ENCODE results near the gene IL32.

IL32 gene

DNA sequence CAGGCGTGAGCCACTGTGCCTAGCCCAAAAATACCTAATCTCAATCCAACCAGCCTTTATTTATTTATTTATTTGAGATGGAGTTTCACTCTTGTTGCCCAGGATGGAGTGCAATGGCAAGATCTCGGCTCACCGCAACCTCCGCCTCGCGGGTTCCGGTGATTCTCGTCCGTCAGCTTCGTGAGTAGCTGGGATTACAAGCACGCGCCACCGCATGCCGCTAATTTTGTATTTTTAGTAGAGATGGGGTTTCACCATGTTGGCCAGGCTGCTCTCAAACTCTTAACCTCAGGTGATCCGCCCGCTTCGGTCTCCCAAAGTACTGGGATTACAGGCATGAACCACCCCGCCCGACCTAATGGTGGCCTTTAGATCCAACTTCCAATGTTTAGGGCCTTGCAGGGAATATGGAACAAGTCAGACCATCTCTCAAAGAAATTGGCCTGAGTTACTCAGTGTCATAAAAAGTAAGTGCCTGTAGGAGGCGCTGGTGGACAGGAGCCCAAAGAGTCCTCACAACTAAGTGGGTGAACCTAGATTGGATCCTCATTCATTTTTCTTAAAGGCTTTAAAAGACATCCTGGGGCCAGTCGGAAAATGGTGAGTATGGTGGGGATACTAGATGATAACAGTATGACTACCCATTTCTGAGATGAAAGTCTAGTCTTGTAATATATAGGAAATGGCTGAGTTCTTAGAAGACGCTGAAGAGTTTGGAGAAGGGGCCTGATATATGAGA lies 29.0 kb downstream of the IL32 start:
- DNase-seq, result peak; percentile 19 to 43

DNA sequence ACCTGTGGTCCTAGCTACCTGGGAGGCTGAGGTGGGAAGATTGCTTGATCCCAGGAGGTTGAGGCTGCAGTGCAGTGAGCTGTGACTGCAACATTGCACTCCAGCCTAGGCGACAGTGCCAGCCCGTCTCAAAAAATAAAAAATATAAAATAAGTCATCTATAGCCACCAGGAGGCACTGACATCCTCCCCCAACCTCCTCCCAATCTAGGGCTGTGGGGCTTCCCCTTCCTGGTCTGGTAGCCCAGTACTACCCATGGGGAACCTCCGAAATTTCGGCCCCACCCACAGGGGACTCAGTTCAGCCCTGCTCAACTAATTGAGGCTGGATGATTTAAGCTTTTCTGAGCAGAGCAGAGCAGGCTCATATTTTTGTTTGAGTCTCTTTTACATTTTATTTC lies 30.4 kb downstream of the IL32 start:
- no peak for DNase-seq

DNA sequence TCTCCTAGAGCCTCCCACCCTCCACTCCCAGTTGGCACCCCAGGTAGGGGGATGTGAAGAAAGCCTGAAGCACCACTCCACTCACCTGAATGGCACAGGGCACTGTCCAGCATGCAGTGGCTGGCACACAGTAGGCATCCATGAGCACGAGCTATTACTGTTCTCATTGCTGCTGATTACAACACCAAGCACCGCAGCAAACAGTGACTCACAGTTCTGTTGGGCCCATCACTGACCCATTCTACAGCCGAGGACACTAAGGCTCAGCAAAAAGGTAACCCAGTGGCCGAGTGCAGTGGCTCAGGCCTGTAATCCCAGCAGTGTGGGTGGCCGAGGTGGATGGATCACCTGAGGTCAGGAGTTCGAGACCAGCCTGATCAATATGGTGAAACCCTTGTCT lies 30.9 kb downstream of the IL32 start:
- DNase-seq, result no peak

DNA sequence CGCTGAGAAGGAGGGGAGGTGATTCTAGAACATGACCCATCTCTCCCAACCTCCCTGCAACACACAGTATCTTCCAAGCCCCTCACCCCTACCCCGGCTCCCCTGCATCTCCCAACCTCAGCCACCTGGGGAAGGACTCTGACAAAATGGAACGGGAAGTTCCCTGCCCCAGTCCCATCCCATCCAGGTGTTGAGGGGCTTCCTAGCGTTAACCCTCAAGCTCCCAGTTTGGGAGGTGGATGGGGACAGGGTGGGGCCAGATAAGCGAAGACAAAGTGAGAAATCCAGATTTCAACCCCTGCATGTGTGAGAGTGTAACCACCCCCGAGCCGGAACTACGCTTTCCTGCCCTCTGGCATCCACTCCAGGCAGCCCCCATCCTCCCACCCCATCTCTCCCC lies 31.8 kb downstream of the IL32 start:
- no peak for DNase-seq

DNA sequence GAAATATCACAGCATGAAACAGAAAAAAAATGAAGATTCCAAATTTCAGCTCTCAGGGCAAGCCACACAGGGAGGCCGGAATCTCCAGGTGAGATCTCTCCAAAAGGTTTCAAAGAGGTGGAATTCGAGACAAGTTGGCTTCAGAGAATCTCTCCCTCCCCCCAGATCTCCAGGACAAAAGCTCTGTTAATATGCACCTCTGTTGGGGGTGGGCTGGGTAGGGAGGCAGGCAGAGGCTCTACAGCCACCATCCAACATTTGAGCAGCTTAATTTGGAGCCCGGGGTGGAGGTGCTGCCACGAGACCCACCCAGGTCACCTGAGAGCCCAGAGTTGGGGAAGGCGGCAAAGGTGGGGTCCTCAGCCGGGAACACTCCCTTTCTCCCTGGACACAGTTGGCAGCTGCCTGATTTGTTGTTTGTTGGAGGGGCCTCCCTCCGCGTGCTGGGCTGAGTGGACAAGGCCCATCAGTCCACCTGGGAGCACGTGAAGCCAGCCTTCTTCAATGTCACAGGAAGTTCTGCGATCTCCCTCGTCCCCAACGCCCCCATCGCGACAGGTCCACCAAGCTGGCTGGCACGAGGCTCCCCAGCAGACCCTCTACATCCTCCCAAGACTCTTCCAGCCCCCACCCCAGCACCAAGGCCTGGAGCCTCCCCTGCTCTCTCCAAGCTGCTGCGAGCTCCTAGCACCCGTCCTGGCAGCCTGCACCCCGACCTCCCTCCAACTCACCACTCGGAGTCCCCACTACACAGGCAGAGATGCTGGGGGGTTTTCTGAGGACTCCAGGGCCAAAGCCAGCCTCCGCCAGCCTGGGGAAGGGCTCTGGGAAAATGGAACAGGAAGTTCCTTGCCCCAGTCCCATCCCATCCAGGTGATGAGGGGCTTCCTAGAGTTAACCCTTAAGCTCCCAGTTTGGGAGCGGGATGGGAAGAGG lies 33.3 kb downstream of the IL32 start, which contains the start of gene ZSCAN10:
Gene ZSCAN10, minus strand, starts transcription at position 836 of the 936 bp plus-strand sequence. CDS start 6,357 bp downstream, outside the sequence.
- DNase-seq, result no peak

DNA sequence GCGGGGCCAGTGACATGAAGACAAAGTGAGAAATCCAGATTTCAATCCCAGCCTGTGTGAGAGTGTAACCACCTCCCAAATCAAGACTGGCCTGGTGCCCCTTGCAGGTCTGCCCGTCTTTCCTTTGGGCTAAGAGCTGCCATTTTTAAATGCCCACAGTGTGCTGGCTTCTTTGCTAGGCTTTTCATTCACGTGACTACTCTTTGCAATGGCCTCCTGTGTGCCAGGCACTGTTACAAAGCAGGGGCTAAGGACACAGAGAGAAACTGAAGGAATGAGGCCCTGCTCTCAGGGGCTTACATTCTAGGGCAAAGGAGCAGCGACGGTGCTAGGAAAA lies 33.9 kb downstream of the IL32 start:
- DNase-seq, result no peak

DNA sequence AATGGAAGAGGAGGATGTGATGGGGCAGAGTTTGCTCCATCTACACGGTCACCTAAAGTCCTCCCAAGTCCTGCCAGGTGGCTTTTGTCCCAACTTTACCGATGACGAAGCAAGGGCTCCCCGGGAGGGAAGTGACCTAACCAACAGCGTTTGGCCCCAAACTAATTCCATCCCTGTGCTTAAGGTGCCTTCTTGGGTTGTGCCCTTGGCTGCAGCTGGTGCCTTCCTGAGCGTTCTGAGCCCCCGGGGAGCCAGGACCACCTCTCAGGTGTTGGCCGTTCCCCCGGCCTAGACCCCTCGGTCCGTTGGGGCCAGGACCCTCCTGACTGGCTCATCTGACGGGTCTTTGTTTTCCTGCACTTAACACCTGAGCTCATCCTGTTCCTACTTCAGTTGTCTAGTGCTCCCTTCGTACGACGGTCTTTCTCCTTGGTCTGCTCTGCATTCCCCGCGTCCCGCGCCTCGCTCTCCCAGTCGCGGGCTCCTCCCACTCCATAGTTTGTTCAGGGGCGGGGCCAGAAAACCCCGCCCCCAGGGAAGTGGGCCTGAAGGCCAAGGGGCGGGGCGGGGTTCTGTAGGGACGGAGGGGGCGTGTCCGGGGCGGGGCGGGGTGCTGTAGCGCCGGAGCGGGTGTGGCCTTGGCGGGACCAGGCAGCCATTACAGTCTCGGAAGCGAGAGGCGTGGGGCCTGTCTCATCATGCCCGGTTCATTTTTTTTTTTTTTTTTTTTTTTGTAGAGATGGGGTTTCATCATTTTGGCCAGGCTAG lies 34.5 kb downstream of the IL32 start:
- peak; percentile 65 to 96 for DNase-seq

DNA sequence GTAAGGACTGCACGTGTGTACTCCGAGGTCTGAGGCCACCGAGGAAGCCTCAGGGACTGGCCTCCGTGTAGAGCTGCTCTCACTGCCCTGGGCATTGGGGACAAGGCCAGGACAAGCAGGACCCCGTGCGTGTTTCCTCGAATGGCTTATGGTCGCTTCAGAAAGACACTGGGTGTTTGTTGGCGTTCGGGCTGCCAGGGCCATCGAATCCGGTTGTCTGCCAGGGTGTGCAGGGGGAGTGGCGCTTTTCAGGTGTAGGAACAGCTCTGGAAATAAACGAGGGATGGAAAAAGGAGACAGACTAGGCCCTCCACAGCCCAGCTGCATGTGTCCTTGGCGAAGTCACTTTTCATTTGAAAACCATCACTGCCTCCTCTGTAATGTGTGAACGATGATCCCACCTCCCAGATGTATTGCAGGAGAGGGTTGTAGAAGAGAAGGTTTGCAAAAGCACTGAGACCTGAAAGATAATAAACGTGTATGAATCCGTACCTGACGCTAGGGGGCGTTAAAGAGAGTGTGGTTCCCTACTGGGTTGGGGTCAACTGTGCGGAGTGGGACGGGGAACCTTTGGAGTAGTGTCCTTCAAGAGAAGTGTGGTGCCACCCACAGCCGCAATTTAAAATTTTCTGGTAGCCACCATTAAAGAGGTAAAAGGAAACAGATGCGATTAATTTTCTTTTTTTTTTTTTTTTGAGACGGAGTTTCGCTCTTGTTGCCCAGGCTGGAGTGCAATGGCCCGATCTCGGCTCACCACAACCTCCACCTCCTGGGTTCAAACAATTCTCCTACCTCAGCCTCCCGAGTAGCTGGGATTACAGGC lies 35.8 kb downstream of the IL32 start:
- DNase-seq, result no peak

DNA sequence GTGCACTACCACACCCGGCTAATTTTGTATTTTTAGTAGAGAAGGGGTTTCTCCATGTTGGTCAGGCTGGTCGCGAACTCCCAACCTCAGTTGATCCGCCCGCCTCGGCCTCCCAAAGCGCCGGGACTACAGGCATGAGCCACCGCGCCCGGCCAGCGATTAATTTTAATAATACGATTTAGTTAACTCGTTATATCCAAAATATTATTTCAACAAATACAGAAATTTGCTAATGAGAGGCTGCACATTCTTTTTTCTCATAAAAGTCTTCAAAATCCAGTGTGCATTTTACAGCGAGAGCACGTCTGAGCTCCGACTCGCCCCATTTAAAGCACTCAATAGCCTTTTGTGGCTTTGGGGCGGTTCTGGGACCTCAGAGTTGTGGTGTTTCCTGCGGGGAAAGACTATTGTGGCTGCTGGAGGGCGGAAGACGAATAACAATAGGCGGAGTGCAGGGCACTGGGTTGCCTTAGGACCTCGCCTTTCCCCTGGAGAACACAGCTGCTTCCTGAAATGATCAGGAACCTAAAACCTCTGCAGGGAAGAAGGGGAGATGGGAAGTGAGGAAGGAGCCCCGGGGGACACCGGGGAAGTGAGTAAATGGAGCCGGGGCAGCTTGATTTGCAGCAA lies 36.5 kb downstream of the IL32 start:
- no peak for DNase-seq

DNA sequence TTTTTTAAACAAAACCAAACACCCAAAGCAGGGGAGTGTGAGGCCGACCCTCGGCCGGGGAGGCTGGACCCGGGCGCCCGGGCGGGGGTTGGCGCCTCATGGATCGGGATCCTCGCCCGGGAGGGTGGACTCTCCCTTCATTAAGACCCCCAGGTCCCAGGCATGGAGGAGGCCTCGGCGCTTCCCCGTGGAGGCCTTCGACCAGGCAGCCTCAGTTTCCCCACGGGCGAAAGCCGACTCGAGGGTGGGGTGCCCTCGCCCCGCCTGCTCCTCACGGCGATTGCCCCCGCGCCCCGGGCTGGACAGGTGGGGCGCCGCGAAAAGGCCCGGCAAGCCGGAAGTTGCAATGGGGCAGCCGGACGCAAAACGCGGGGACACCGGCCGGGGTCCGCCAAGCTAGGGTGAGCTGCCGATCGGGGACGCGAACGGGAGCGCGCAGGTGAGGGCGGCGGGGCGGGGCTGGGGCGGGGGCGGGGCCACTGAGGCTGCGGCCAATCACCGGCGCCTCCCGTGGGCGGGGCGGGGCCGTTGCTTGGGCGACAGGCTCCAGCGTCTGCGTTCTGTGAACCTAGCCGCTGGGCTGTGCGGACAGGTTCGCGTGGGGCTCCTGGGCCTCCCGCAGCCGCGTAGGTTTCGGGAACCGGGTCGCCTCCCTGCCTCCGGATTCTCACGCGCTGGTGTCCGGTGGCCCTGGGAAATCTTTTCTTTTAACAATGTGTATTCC lies 40.9 kb downstream of the IL32 start:
- DNase-seq, result peak; percentile 64 to 93

DNA sequence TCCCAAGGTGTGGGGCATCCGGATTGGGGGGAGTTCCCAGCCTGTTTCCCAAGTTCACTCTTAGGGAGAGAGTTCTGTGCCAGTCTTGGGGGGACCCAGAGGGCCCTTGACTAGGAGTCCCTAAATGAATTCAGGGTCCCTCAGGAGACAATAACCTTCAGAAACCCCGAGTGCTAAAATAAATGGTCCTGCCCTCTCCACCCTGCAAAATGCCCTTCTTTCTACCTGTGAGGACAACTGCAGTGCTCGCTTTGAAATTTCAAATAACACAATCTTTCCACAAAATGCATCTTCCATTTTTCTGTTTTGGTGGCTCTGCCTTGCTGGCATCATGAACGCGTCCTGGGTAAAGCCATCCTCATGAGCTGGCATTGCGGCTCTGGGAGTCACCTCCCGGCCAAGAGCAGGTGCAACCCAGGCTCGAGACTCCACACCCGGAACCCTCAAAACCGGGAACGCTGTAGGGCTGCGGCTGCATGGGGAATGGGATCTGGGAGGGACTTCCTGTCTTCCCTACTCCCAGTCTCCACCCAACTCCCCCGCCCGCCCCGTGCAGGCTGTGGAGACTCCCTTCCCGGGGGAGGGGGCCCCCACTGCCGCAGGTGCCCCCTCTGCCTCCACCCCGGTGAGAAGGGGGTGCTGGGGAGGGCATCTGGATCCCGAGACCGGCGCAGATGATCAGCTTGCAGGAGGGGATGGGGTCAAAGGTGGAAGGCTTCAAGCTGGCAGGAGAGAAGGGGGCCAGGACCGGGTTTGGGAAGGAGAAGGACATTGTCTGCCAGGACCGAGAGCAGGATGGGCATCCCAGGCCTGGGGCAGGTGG lies 46.8 kb downstream of the IL32 start, which contains the start of gene ZNF205:
Gene ZNF205, plus strand, starts transcription at position 529 of the 823 bp plus-strand sequence. CDS start 845 bp downstream, outside the sequence.
- peak; percentile 68 to 80 for DNase-seq

DNA sequence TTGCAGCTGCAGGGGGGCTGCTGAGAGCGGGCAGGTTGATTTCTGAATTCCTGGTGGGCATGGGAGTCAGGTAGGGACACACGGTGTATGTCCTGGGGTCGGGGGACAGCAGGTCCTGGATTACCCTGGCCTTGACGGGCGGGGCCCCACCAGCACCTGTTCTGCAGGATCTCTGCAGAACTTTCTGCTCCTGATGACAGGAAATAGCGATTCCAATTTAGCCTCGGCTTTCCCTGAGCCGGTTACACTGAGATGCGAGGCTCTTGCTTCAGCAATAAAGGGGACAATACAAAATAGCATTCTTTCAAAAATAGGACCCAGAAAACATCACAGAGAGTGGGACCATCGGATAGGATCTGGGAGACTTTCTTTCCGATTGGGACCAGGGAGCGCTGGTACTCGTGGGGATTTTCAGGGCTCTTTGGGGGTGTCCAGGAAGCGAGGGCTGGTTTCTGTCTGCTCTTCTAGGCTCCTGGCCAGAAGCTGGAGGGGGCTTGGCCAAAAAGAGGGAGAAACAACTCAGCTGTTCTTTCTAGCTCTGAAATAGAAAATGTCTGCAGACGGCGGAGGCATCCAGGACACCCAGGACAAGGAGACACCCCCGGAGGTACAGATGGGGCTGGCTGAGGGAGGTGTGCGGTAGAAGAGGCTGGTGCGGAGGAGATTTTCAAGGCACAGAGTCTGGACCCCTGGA lies 47.6 kb downstream of the IL32 start:
- DNase-seq, result no peak

DNA sequence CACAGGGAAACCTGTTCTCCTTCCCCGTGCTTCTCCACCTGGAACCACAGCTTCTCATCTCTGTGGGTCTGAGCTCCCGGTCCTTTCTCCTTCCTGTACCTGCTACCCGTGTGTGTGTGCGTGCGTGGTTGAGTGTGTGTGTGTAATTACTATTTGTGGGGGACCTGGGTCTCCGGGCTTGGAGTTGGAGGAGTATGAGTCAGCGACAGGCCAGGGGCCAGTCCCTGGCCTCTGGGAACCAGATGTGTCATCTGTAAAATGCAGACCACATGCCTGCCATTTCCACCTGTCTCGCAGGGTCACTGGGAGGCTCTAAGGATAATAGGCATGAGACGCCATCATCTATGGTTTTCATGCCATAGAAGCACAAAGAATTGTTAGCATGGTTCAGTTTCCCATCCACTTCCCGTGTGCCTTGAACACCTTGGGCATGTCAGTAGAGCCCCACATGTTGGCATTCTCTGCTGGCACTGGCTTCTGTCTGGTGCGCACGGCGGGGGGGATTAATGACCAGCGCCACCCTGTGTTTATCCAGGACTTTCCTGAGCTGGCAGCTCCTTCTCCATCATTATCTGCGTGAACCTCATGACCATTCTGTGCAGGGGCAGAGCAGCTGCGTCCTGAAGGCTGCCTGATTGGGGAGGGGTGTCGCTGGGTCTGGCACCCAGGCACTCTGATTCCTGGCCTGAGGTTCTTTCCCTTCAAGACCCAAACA lies 48.5 kb downstream of the IL32 start:
- DNase-seq, result no peak

DNA sequence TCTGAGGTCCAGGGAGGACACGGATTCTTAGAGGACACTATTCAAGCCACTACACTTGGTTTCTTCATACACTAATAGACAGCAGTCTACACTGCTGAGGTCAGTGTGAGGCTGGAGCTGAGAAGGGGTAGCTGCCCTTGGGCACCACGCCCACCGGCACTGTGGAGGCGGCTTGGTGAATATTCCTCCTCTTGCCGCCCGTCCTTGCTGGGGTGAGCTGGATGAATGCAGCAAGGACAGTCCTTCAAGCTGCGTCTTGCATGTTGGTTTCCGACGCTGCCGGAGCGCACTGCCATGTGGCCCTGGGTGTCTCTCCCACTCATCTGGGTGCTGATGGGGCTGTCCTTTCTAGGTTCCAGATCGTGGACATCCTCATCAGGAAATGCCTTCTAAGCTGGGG lies 49.6 kb downstream of the IL32 start:
- DNase-seq, result no peak

DNA sequence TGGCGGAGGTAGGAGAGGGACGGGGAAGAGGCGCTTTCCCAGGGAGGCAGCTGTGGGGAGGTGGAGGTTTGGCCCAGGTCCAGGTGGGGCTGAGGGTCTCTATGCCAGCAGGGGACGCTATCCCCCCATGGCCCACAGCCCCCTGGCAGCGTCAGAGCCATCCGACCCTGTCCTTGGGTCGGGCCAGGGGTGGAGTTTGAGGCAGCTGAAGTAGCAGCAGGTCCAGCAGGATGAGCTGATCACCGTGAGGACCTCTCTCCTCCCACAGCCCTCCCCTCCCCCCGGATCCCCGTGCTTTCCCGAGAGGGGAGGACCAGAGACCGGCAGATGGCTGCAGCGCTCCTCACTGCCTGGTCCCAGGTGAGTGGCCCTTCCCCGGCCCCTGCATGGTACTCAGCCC lies 50.1 kb downstream of the IL32 start:
- DNase-seq, result no peak

DNA sequence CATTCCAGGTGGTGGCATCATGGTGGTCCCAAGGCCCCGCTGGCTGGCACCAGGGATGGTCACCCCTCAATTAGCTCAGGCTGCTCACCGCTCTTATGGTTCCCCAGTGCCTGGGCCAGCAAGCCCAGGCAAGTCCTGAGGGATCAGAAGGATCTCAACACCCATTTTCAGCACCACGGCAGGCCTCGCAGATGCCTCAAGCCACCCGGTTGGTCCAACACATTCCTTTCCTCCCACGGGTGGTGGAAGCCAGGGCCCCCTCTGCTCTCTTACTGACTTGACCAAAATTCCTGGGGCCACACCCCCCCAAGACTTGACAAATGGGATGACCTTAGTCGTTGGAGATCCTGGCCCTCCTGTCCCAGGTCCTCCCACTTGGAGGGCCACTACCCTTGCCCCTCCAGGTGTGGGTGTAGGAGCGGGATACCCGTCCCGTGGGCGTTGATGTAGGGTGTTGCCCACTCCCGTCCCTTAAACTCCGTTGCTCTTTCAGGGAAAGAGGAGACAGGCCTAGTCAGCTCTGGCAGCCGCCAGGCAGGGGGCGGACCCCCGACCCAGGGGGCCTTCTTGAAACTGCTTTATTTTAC lies 52.9 kb downstream of the IL32 start:
- DNase-seq, result no peak

DNA sequence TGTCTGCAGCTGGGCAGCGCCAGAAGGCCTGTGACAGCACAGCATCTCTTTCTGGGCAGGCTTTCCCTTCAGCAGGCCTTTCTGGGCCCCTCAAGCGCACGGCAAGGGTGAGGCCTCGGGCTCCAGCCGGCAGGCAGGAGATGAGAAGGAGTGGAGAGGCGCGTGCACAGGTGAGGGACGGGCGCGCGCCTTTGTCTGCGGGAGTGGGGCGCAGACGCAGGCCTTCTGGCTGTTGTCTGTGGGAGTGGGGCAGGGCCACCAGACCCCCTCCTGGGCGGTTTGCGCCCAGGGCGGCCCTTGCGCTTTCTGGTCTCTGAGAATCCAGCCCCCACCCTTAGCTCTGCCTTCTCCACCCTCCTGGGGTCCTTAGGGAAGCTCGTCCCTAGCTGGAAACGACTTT lies 53.4 kb downstream of the IL32 start:
- no peak for DNase-seq

All from NCI-H446 (cell line).